GM21619 (cell line): ENCODE measurements around the gene IL17RE.
"Not testable (repeated sequence)": the region's sequence is repeated elsewhere in the genome, so short reads cannot be mapped to it uniquely, and the experiment has no call there.

Experiments
- ATAC-seq: cut with Tn5 transposase; IDR thresholded peaks from one replicate; pipeline ENCODE4 v1.9.1; 2021; ENCODE audit not compliant: unreplicated experiment

IL17RE gene

DNA sequence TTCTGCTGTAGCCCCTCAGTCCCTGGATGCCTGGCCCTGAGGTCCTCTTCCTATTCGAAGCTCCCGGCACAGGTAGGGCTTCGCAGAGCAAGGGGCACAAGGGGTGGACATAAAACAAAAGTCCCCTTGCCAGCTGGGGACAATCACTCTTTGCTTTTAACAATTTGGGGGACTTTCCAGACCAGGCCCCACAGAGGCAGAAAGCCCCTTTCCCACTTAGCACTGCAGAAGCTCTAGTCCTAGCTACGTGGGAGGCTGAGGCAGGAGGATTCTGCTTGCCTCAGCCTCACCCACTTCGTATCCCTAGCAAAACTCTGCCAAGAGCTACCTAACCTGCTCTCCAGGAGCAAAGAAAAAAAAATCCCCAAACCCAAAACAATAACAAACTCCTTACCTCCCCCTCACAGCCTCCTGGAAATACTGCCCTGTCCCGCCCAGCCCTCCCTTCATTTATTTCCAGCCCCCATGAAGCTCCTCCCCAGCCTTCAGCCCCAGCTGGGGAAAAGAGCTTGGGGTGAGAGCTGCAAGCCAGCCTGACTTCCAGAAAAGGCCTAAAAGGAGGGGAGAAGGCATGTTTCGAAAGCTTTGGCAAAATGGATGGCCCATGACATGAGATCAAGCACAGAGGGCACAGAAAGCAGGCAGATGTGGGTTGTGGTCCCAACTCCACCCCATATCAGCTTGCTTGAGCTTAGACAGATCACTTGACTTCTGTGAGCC lies 22.7 kb upstream of the IL17RE start, which contains the start of gene CIDEC:
CIDEC (minus strand) TSS at position 424 of the 720 bp plus-strand sequence. CDS start 1,767 bp downstream, outside the sequence.
- ATAC-seq, result no peak

- ATAC-seq, result no peak
Observed at GRCh38 chr3:9881441-9881840, 21.2 kb upstream of the IL17RE start.

DNA sequence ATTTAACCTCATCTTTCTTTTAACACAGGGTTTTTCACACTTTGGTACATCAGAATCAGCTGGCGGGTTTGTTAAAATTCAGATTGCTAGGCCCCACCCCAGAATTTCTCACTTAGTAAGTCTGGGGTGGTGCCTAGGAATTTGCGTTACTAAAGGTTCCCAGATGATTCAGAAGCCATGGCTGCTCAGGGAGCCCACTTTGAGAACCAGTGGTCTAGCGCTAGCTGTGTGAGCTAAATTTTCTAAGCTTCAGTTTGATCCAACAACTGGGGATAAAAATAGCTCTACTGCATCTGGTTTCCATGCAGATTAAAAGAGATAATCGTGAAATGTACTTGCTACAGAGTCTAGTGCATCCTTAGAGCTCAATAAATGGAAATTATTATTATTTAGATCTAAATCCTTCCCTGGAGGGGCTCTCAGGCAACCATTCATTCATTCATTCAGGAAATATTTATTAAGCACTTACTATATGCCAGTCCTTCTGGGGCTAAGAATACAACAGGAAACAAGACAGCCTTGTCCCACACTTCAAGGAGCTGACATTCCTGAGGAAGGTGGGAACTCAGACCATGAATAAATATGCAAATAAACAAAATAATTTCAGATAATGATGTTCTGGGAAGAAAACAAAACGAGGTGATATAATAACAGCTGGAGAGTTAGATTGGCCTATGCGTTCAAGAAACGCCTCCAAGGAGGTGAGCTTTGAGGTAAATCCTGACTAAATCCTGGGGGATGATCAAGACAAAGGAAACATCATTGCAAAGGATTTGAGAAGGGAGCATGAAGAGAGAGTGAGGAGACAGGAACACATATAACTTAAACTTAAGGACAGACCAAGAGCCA lies 18.7 kb upstream of the IL17RE start:
- no peak for ATAC-seq

GRCh38 chr3:9884555-9885165 lies 18.0 kb upstream of the IL17RE start:
- no peak for ATAC-seq

DNA sequence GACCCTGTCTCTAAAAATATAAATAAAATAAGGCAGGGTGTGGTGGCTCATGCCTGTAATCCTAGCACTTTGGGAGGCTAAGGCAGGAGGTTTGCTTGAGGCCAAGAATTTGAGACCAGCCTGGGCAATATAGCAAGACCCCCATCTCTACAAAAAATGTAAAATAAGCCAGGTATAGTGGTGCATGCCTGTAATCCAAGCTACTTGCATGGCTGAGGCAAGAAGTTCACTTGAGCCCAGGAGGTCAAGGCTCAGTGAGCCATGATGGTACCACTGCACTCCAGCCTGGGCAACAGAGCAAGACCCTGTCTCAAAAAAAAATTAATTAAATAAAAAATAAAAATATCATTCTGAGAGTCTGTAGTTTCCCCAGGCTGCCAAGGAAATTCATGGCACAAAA lies 16.3 kb upstream of the IL17RE start:
- no peak for ATAC-seq

GRCh38 chr3:9887480-9887879 lies 15.2 kb upstream of the IL17RE start:
- ATAC-seq, result no peak

DNA sequence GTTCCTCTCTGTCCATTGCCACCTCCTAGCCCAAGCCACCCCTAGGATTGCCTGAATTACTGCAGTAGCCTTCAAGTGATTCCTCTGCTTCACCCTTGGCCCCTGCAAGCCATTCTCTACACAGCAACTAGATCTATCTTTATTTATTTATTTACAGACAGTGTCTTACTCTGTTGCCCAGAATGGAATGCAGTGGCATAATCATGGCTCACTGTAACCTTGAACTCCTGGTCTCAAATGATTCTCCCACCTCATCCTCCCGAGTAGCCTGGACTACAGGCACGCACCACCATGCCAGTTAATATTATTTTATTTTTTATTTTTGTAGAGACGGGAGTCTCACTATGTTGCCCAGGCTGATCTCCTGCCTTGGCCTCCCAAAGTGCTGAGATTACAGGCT lies 14.1 kb upstream of the IL17RE start:
- no peak for ATAC-seq

DNA sequence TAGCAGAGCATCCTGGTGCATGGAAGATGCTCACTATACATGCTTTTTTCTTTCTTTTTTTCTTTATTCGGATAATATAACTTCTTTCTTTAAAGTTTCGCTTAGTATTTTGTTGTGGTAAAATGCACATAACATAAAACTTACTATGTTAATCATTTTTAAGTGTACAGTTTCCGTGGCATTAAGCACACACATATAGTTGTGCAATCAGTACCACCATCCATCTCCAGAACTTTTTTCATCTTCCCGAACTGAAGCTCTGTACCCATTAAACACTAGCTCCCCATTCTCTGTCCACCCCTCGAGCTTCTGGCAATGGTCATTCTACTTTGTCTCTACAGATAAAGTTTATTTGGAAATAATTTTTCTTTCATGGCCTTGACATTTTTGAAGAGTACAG lies 13.2 kb upstream of the IL17RE start:
- no peak for ATAC-seq

DNA sequence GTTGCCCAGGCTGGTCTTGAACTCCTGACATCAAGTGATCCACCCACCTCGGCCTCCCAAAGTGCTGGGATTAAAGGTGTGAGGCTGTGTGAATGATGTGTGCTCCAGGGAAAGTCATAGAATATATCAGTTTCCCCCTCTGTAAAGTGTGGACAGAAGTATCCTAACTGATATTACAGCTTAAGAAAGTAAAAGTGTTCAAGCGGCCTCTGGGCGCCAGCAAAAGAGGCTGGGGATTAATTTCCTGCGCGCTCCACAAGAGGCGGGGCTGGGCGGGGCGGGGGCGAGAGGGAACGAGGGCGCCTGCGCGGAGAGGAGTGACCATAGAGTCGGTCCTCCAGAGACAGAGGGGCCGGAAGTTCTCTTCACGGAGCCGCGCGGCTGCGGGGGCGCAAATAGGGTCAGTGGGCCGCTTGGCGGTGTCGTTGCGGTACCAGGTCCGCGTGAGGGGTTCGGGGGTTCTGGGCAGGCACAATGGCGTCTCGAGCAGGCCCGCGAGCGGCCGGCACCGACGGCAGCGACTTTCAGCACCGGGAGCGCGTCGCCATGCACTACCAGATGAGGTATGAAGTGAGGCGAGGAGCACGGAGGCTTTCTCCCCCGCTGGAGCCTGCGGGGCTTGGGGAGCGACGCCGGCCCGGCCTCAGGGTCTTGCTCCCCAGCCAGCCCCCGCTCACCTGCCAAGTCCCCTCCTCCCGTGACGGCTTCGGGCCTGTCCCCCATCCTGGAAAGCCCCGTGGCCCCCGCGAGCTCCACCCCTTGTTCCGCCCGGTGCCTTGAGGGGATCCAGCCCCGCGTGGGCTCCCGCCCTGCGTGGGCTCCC lies 12.2 kb upstream of the IL17RE start, which contains the start of gene JAGN1:
JAGN1 (plus strand) TSS at position 362 of the 823 bp plus-strand sequence; CDS start at position 475, 113 bp downstream.
- peak; percentile 76 for ATAC-seq

GRCh38 chr3:9891072-9891622 lies 11.5 kb upstream of the IL17RE start:
- no peak for ATAC-seq

DNA sequence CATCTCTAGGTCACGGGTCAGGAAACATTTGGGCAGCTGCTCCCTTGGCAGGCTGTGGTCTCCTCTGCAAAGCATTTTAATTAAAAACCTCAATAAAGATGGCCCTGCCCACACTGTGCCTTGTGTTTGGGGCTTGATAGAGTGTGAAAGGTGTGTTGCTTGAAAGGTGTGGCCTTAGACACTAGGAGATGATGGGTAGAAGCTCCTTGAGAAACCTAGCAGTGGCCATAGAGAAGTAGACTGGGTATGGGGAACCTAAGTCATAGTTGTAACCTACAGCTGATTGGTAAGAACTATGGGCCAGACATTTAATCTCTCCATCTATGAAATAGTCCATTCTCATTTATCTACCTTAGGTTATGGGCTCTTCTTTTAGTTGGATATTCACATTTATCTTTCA lies 8.9 kb upstream of the IL17RE start:
- ATAC-seq, result no peak

- ATAC-seq, result not testable (repeated sequence)
Observed at GRCh38 chr3:9895715-9896114, 6.9 kb upstream of the IL17RE start.

DNA sequence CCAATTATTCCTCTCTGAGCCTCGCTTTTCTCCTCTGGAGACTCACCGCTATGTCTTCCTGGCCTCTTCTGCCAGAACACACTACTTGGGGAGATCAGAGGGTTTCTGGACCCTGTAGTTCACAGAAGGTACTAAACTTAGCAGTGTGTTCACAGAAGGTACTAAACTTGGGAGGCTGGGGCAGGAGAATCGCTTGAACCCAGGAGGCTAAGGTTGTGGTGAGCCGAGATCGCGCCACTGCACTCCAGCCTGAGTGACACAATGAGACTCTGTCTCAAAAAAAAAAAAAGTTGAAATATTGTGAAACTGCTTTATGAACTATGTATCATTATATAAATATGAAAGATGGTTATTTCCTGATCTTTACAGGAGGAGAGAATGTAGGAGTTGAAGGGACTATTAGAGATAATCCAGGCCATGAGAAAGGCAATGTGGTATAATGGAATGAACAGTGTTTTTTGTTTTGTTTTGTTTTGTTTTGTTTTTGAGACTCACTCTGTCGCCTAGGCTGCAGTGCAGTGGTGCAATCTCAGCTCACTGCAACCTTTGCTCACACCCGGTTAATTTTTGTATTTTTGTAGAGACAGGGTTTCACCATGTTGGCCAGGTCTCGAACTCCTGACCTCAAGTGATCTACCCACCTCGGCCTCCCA lies 5.8 kb upstream of the IL17RE start:
- not testable (repeated sequence) for ATAC-seq

GRCh38 chr3:9897408-9898372 lies 5.0 kb upstream of the IL17RE start:
- peak; percentile 64 for ATAC-seq

DNA sequence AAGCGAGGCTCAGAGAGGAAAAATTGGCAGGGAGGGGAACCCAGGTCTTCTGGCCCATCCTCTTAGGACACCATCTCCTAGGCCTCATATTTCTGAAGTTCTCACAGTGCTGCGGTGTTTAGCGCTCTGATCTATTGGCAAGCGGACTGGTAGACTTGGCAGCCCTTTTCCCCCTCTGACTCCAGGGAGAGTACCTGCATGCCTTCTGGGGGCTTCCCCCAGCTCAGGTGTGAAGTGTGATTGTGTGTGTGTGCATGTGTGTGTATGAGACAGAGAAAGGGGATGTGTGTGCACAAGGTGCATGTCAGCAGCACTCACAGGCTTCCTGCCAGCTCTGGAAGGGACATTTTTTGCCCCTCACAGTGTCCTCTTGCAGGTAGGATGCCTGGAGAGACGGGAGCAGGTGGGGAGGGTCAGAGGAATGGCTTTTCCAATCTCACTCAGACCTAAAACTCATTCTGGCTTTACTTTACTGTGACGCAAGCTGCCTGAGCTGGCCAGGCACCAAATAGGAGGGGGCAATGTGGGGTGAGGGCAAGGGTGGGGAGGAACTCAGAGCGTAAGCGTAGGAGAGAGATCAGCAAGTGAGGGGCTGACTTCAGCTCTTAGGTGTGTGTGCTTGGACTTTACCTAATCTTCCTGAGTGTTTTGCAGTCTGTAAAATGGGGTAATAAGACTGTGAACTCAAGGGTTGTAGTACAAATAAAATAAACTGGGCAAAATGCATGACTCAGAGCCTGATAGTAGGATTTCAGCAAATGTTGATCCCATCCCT lies 4.0 kb upstream of the IL17RE start:
- no peak for ATAC-seq

GRCh38 chr3:9899289-9899791 lies 3.3 kb upstream of the IL17RE start:
- ATAC-seq, result no peak

GRCh38 chr3:9900965-9901415 lies 1.7 kb upstream of the IL17RE start:
- not testable (repeated sequence) for ATAC-seq

GRCh38 chr3:9901967-9902366 lies 681 bp upstream of the IL17RE start:
- no peak for ATAC-seq
